Left ventricle myocardium superior (tissue), 1 donor: ENCODE results near the gene RNASEH1. TPM values are rescaled to one million over a fixed set of nuclear protein-coding genes. Genes with fewer than 3 reads are reported as not detected.
"Not testable (repeated sequence)": the region's sequence is repeated elsewhere in the genome, so short reads cannot be mapped to it uniquely, and the experiment has no call there.

Experiments used
- ATAC-seq: fragments of 200-7000 bp; cut with Tn5 transposase; one replicate; pipeline ENCODE4 v1.9.1; 2020; ENCODE audit warnings: mild to moderate bottlenecking, moderate library complexity
- DNase-seq: peaks from one replicate; pipeline ENCODE4 v3.0.0-alpha.2; 2020
- intact Hi-C: fragments of 100-400 bp; cut with micrococcal nuclease; formaldehyde crosslinking; loops from one replicate; pipeline ENCODE4 v1.11.0; 2022
- total RNA-seq: library from RNA; stranded (reverse); fragmentation: NEBNext Ultra II Directional; extraction: Animal tissue kit (Norgen Biotek cat#: 25700); gene quantifications from one replicate; pipeline ENCODE4 v1.2.1, GENCODE V29; 2021
- donor health status: DM: no; HTN: yes; CAD: no; lungs with severe emphysema.

Gene RNASEH1
- total RNA-seq, 1 donor from 2014 or later, result 22.9 TPM

DNA sequence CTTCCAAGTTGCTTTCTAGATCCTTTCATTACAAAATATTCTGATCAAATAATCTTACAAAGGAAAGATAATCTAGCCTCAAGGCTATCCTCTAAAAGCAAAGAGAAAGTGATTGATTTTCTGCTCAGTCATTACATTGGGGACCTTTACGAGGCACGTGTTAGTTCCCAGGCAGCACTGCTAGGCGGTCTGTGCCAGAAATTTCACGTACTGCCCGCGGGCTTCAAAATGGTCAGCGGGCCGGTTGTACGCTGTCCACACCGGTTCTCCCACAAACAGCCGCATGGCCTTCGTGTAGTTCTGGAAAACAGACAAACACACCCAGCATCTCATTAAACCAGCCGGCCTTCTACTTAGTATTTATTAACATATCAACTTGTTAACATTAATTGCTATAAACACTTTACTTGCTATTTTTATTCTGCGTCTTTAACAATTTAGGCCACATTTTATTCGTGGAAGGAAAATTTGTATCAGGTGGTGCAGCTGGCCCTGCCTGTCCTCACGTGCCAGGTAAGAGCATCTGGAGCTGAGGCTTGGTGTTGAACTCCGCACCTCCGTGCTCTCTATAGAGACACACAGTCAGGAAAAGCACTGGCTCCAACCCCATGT is 59.2 kb downstream of the RNASEH1 start:
- DNase-seq, result no peak
- ATAC-seq, result no peak
- intact Hi-C loops, result no loop called here

DNA sequence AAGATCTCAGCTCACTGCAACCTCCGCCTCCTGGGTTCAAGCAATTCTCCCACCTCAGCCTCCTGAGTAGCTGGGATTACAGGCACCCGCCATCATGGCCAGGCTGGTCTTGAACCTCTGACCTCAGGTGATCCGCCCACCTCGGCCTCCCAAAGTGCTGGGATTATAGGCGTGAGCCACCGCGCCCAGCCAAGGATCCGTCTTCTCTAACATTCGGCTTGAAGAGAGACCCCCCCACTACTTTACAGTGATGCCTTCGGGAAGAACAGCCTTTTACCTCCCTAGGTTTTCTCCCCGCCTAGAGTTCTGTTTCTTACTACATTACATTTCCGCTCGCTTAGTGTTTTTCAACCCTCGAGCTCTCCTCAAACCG is 61.4 kb downstream of the RNASEH1 start:
- intact Hi-C loops, DNase-seq, ATAC-seq: not testable (repeated sequence)

Other genes with a start within 250 kb of the RNASEH1 start
- 9.6 TPM for gene EIPR1, start 180.5 kb downstream of the RNASEH1 start, total RNA-seq
- 105 TPM for gene TRAPPC12, start 178.6 kb downstream of the RNASEH1 start, total RNA-seq
- 153 TPM for gene ADI1, start 38.8 kb downstream of the RNASEH1 start, total RNA-seq
- gene RPS7, start 16.9 kb upstream of the RNASEH1 start, total RNA-seq, result 574 TPM
- 2.1 TPM for gene COLEC11, start 36.8 kb upstream of the RNASEH1 start, total RNA-seq
- not detected for gene ALLC, start 99.9 kb upstream of the RNASEH1 start, total RNA-seq
- not detected for gene DCDC2C, start 145.2 kb upstream of the RNASEH1 start, total RNA-seq